ENCODE data around the gene LRRC45. TPM values are rescaled to one million over a fixed set of nuclear protein-coding genes. Genes with fewer than 3 reads are reported as not detected.
A peak's percentile ranks its signal among the peaks of the same experiment; 100 is the strongest.

LRRC45 gene
- total RNA-seq, 1 donor from 2014 or later: 17.3 TPM

GRCh38 chr17:82072827-82073226 lies 49.7 kb downstream of the LRRC45 start:
- ATAC-seq (no peak), DNase-seq (no peak)
- no peaks in the 10 kb centered on the region for H3K36me3 ChIP-seq
- no peaks in the 10 kb centered on the region for H3K4me1 ChIP-seq
- H3K4me3 ChIP-seq: no peak overlapping the region
- no peak overlapping the region for H3K27ac ChIP-seq
- no peaks in the 10 kb centered on the region for H3K9me3 ChIP-seq
- intact Hi-C loops (cut with DNase I): no loop called here
- TF ChIP-seq, protein P1, sequence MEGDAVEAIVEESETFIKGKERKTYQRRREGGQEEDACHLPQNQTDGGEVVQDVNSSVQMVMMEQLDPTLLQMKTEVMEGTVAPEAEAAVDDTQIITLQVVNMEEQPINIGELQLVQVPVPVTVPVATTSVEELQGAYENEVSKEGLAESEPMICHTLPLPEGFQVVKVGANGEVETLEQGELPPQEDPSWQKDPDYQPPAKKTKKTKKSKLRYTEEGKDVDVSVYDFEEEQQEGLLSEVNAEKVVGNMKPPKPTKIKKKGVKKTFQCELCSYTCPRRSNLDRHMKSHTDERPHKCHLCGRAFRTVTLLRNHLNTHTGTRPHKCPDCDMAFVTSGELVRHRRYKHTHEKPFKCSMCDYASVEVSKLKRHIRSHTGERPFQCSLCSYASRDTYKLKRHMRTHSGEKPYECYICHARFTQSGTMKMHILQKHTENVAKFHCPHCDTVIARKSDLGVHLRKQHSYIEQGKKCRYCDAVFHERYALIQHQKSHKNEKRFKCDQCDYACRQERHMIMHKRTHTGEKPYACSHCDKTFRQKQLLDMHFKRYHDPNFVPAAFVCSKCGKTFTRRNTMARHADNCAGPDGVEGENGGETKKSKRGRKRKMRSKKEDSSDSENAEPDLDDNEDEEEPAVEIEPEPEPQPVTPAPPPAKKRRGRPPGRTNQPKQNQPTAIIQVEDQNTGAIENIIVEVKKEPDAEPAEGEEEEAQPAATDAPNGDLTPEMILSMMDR (IDR thresholded peaks at IDR 0.05): no peak
- H3K27me3 ChIP-seq (ENCODE audit: low read depth): no peaks in the 10 kb centered on the region

- no peak for DNase-seq
- H3K27me3 ChIP-seq (ENCODE audit: low read depth): no peaks in the 10 kb centered on the region
- H3K9me3 ChIP-seq: no peaks in the 10 kb centered on the region
- H3K27ac ChIP-seq: no peak overlapping the region
- no peak overlapping the region for H3K4me3 ChIP-seq
- intact Hi-C loops (cut with DNase I): no loop called here
- H3K36me3 ChIP-seq: peaks cover under 1% of the 10 kb centered on the region
- ATAC-seq: no peak
- TF ChIP-seq, protein P1 (IDR thresholded peaks at IDR 0.05): no peak
- no peaks in the 10 kb centered on the region for H3K4me1 ChIP-seq
Measured at GRCh38 chr17:82073446-82073845, 50.3 kb downstream of the LRRC45 start.

GRCh38 chr17:82076018-82076784 lies 53.1 kb downstream of the LRRC45 start:
- no peak for DNase-seq
- Histone ChIP-seq H3K4me1 (no peaks in the 10 kb centered on the region), H3K4me3 (no peak overlapping the region), H3K27ac (no peak overlapping the region), H3K27me3 (ENCODE audit: low read depth) (no peaks in the 10 kb centered on the region), H3K9me3 (no peaks in the 10 kb centered on the region), H3K36me3 (peaks cover 28% of the 10 kb centered on the region)
- ATAC-seq: no peak
- intact Hi-C loops (cut with DNase I): no loop called here
- TF ChIP-seq, protein P1 (IDR thresholded peaks at IDR 0.05): no peak

GRCh38 chr17:82076785-82077591 lies 53.9 kb downstream of the LRRC45 start:
- TF ChIP-seq, protein P1 (IDR thresholded peaks at IDR 0.05): no peak
- H3K27me3 ChIP-seq (ENCODE audit: low read depth): no peaks in the 10 kb centered on the region
- peaks cover 36% of the 10 kb centered on the region for H3K36me3 ChIP-seq
- DNase-seq (no peak), ATAC-seq (peak in 1 of 2 donors; percentile 2)
- no peak overlapping the region for H3K4me3 ChIP-seq
- no peaks in the 10 kb centered on the region for H3K4me1 ChIP-seq
- H3K9me3 ChIP-seq: no peaks in the 10 kb centered on the region
- no peak overlapping the region for H3K27ac ChIP-seq
- intact Hi-C loops (cut with DNase I): no loop called here

- Histone ChIP-seq H3K9me3 (no peaks in the 10 kb centered on the region), H3K4me3 (no peak overlapping the region), H3K36me3 (peaks cover 44% of the 10 kb centered on the region), H3K27me3 (ENCODE audit: low read depth) (no peaks in the 10 kb centered on the region), H3K4me1 (no peaks in the 10 kb centered on the region), H3K27ac (no peak overlapping the region)
- TF ChIP-seq, protein P1 (IDR thresholded peaks at IDR 0.05): no peak
- DNase-seq: no peak
- intact Hi-C loops (cut with DNase I): no loop called here
- ATAC-seq: no peak
Measured at GRCh38 chr17:82077617-82078358, 54.7 kb downstream of the LRRC45 start.
